ENCODE data around the gene UBAC2. TPM values are rescaled to one million over a fixed set of nuclear protein-coding genes. Genes with fewer than 3 reads are reported as not detected.
A peak's percentile ranks its signal among the peaks of the same experiment; 100 is the strongest.

The UBAC2 gene
- total RNA-seq, 1 donor from 2014 or later, result 70.8 TPM

- peaks cover 7% of the 10 kb centered on the region for H3K4me1 Mint-ChIP-seq (ENCODE audit: low read depth)
- no peak overlapping the region for H3K27ac Mint-ChIP-seq (ENCODE audit: unreplicated experiment)
- no peaks in the 10 kb centered on the region for H3K27me3 Mint-ChIP-seq (ENCODE audit: low read depth)
- H3K4me3 Mint-ChIP-seq (ENCODE audit: unreplicated experiment), result no peak overlapping the region
- TF ChIP-seq, protein P1, sequence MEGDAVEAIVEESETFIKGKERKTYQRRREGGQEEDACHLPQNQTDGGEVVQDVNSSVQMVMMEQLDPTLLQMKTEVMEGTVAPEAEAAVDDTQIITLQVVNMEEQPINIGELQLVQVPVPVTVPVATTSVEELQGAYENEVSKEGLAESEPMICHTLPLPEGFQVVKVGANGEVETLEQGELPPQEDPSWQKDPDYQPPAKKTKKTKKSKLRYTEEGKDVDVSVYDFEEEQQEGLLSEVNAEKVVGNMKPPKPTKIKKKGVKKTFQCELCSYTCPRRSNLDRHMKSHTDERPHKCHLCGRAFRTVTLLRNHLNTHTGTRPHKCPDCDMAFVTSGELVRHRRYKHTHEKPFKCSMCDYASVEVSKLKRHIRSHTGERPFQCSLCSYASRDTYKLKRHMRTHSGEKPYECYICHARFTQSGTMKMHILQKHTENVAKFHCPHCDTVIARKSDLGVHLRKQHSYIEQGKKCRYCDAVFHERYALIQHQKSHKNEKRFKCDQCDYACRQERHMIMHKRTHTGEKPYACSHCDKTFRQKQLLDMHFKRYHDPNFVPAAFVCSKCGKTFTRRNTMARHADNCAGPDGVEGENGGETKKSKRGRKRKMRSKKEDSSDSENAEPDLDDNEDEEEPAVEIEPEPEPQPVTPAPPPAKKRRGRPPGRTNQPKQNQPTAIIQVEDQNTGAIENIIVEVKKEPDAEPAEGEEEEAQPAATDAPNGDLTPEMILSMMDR (IDR thresholded peaks at IDR 0.05), result no peak
- no peak for DNase-seq (ENCODE audit: low spot score)
- H3K9me3 Mint-ChIP-seq (ENCODE audit: low read depth), result no peaks in the 10 kb centered on the region
- H3K36me3 Mint-ChIP-seq (ENCODE audit: low read depth), result no peaks in the 10 kb centered on the region
These were observed 7.5 kb upstream of the UBAC2 start for GRCh38 chr13:99193152-99193551.

DNA sequence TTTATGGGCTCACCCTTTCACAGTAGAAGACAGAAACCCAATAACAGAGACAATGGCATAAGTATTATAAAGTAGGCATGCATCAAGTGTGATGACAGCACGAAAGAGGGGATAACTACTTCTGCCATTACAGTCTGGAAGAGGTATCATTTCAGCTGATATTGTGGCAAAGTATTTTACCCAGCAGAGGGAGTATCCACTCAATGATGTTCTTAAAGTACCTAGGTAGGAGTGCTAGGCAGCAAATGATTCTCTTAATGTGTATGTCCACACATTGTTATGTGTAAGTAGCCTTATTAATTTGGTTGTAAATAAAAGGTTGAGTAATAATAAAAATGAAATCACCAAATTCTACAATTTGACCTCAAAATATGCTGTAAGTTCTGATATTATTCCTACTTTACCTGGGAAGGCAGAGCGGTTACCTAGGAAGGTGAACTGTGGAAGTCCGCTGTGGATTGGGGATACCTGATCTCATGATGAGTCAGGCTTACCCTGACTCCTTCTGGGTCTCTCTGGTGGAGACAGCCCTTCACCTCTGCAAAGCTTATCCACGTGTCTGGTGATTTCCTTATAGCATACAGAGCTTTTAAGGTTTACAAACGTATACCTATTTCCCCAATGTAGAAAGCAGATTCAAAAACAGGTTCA lies 4.1 kb upstream of the UBAC2 start:
- TF ChIP-seq, protein P1 (IDR thresholded peaks at IDR 0.05), result peak; percentile 61
- DNase-seq (ENCODE audit: low spot score), result no peak
- H3K4me3 Mint-ChIP-seq (ENCODE audit: unreplicated experiment), result no peak overlapping the region
- H3K27ac Mint-ChIP-seq (ENCODE audit: unreplicated experiment), result no peak overlapping the region
- peaks cover 16% of the 10 kb centered on the region for H3K4me1 Mint-ChIP-seq (ENCODE audit: low read depth)
- H3K27me3 Mint-ChIP-seq (ENCODE audit: low read depth), result no peaks in the 10 kb centered on the region
- H3K36me3 Mint-ChIP-seq (ENCODE audit: low read depth), result no peaks in the 10 kb centered on the region
- no peaks in the 10 kb centered on the region for H3K9me3 Mint-ChIP-seq (ENCODE audit: low read depth)

- TF ChIP-seq, protein P1 (IDR thresholded peaks at IDR 0.05), result no peak
- Mint-ChIP-seq H3K36me3 (ENCODE audit: low read depth) (no peaks in the 10 kb centered on the region), H3K9me3 (ENCODE audit: low read depth) (no peaks in the 10 kb centered on the region), H3K4me1 (ENCODE audit: low read depth) (peaks cover 16% of the 10 kb centered on the region), H3K27ac (ENCODE audit: unreplicated experiment) (no peak overlapping the region), H3K27me3 (ENCODE audit: low read depth) (no peaks in the 10 kb centered on the region), H3K4me3 (ENCODE audit: unreplicated experiment) (no peak overlapping the region)
- DNase-seq (ENCODE audit: low spot score), result no peak
These were observed 3.5 kb upstream of the UBAC2 start for GRCh38 chr13:99197117-99197651.

- Mint-ChIP-seq H3K9me3 (ENCODE audit: low read depth) (no peaks in the 10 kb centered on the region), H3K36me3 (ENCODE audit: low read depth) (no peaks in the 10 kb centered on the region), H3K4me1 (ENCODE audit: low read depth) (peaks cover 22% of the 10 kb centered on the region), H3K4me3 (ENCODE audit: unreplicated experiment) (peak overlapping the region; percentile 83), H3K27ac (ENCODE audit: unreplicated experiment) (peak overlapping the region; percentile 97), H3K27me3 (ENCODE audit: low read depth) (no peaks in the 10 kb centered on the region)
- TF ChIP-seq, protein P1 (IDR thresholded peaks at IDR 0.05), result no peak
- no peak for DNase-seq (ENCODE audit: low spot score)
These were observed 868 bp upstream of the UBAC2 start for GRCh38 chr13:99199541-99200431.
